Upper lobe of left lung (tissue), 4 donors: ENCODE data around the gene GRIN2A.

ENCODE experiments used
- CTCF ChIP-seq, 6 experiments: fragments of 450-650 bp in 4 of 6; fragments of 200-600 bp in 2 of 6; sonication (generic) in 2 of 6; IDR thresholded peaks; one replicate each; pipeline ENCODE4 v1.5.1; 2016 to 2019; ENCODE audit warnings: antibody characterized with exemption in 6 of 6
- EP300 ChIP-seq, 4 donors: sonication (generic); formaldehyde crosslinking; IDR thresholded peaks; one replicate each; pipeline ENCODE4 v1.5.1; 2017; ENCODE audit warnings: antibody characterized with exemption in 4 of 4, control low read depth in 2 of 4

GRCh38 chr16:10200637-10201586, 18.7 kb upstream of the GRIN2A start:
- TF ChIP-seq CTCF (IDR thresholded peaks at IDR 0.05): no peak
- TF ChIP-seq EP300 (IDR thresholded peaks at IDR 0.05): no peak
